ENCODE measurements around the gene CCDC13.

DNA sequence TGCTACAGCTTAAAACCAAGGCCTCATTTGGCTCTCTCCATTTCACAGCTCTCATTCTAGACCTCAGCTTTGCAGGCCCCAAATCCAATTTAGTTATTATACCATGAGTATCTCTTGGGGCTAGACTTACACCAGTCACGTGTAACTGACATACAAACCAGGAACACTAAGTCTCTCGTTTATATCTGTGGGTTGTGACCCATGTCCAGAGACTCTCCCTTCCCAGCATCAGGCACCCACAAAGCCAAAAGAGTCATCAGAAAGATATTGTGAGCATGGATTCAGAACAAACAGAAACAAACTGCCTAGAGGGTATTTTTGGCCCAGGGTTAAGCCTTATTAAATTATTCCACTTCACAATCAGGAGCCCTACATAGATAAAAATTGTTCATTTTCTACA lies 5.6 kb upstream of the CCDC13 start:
- TF ChIP-seq, protein P1, sequence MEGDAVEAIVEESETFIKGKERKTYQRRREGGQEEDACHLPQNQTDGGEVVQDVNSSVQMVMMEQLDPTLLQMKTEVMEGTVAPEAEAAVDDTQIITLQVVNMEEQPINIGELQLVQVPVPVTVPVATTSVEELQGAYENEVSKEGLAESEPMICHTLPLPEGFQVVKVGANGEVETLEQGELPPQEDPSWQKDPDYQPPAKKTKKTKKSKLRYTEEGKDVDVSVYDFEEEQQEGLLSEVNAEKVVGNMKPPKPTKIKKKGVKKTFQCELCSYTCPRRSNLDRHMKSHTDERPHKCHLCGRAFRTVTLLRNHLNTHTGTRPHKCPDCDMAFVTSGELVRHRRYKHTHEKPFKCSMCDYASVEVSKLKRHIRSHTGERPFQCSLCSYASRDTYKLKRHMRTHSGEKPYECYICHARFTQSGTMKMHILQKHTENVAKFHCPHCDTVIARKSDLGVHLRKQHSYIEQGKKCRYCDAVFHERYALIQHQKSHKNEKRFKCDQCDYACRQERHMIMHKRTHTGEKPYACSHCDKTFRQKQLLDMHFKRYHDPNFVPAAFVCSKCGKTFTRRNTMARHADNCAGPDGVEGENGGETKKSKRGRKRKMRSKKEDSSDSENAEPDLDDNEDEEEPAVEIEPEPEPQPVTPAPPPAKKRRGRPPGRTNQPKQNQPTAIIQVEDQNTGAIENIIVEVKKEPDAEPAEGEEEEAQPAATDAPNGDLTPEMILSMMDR (IDR thresholded peaks at IDR 0.05): no peak
- no peak for TF ChIP-seq HEYL (CRISPR knock-in tag; IDR thresholded peaks at IDR 0.05)
- TF ChIP-seq MAFK (IDR thresholded peaks at IDR 0.05; ENCODE audit: partially characterized antibody): no peak
- TF ChIP-seq, protein P2, sequence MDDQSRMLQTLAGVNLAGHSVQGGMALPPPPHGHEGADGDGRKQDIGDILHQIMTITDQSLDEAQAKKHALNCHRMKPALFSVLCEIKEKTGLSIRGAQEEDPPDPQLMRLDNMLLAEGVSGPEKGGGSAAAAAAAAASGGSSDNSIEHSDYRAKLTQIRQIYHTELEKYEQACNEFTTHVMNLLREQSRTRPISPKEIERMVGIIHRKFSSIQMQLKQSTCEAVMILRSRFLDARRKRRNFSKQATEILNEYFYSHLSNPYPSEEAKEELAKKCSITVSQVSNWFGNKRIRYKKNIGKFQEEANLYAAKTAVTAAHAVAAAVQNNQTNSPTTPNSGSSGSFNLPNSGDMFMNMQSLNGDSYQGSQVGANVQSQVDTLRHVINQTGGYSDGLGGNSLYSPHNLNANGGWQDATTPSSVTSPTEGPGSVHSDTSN (IDR thresholded peaks at IDR 0.05): no peak
- TF ChIP-seq JUNB (IDR thresholded peaks at IDR 0.05): no peak
- TF ChIP-seq RFX5 (IDR thresholded peaks at IDR 0.05): no peak
- TF ChIP-seq MYC (IDR thresholded peaks at IDR 0.05; ENCODE audit: borderline replicate concordance, low read length): no peak
- TF ChIP-seq CBX8 (IDR thresholded peaks at IDR 0.05): no peak
- TF ChIP-seq POLR2A (IDR thresholded peaks at IDR 0.05; ENCODE audit: low read length): no peak
- TF ChIP-seq, protein P3, sequence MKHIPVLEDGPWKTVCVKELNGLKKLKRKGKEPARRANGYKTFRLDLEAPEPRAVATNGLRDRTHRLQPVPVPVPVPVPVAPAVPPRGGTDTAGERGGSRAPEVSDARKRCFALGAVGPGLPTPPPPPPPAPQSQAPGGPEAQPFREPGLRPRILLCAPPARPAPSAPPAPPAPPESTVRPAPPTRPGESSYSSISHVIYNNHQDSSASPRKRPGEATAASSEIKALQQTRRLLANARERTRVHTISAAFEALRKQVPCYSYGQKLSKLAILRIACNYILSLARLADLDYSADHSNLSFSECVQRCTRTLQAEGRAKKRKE (CRISPR knock-in tag; IDR thresholded peaks at IDR 0.05; ENCODE audit: low read depth): no peak

Measured in A549 (cell line).